GM19351 (cell line): ENCODE measurements around the gene GAB2.
"Not testable (repeated sequence)": the region's sequence is repeated elsewhere in the genome, so short reads cannot be mapped to it uniquely, and the experiment has no call there.

ENCODE experiments used
- ATAC-seq: cut with Tn5 transposase; IDR thresholded peaks from one replicate; pipeline ENCODE4 v1.9.1; 2021; ENCODE audit warnings: mild to moderate bottlenecking, moderate library complexity; ENCODE audit not compliant: unreplicated experiment

GAB2 gene

DNA sequence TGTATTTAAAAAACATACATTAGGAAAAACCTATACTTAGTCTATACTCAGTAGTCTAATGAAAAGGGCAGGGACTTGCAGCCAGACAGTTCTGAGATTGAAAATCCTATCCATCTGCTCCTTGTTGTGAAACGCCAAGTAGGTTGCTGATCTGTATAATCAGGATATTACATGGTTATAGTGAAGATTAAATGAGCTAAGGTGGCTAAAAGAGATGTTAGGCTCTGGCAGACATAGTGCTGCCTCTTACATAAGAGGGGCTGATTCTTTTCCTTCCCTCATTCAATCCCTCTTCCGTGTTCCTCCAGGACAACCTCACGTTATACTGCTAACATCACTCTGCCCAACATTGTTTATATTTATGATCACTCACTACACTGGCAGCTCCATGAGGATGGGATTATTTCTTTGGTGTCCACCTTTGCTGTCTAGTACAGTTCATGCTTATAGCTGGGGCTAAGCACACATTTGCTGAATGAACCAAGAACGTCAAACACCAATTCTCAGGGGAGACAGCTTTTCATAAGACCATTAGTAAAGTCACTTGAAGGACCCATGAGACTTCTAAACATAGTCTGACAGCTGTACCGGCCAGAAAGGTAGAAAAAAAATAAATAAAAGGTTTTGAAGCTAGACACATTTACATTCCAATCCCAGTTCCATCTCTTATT is 46.3 kb downstream of the GAB2 start:
- no peak for ATAC-seq

- no peak for ATAC-seq
These were observed 47.0 kb downstream of the GAB2 start for GRCh38 chr11:78370406-78371172.

DNA sequence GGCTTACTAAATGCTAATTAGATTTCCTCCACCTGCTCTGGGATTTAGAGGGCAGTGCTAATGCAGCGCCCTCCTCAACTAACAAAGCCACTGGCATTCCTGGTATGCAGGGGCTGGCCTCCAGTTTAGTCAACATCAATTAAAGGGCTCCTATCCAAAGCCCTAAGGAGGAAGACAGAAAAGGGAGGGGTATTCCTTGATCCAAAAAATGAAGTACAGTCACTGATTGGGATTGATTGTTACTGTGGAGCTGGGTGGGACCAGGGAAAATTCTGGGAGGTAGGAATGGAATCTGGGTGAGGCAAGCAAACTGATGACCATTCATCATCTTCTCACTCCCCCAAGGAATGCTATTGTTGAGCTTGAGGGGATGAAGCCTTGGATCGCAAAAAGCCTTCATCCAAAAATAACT is 52.2 kb downstream of the GAB2 start:
- no peak for ATAC-seq

DNA sequence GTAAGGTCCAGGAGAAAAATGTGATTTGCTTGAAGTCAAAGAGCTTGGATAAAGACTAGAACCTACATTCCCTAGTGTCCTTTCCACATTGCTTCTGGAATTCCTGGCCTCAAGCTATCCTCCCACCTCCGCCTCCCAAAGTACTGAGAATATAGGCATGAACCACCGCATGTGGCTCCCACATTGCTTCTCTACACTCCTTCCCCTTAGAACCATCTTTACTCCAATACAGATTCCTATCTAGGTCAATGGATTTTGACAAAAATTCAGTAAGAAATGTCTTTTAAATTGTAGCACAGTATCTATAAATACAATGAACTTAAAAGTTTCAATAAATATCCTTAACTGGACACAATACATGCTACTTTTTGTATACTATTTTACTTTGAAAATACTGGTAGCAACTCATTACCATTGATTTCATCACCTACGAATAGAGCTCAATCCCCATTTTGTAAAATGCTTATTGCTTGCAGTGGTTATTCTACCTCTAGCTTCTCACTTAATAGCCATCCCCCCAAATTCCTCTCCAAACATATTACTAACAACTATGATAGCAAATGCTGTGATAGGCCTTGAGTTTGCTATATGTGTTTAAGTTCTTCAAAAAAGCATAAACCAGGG is 53.4 kb downstream of the GAB2 start:
- ATAC-seq = no peak

DNA sequence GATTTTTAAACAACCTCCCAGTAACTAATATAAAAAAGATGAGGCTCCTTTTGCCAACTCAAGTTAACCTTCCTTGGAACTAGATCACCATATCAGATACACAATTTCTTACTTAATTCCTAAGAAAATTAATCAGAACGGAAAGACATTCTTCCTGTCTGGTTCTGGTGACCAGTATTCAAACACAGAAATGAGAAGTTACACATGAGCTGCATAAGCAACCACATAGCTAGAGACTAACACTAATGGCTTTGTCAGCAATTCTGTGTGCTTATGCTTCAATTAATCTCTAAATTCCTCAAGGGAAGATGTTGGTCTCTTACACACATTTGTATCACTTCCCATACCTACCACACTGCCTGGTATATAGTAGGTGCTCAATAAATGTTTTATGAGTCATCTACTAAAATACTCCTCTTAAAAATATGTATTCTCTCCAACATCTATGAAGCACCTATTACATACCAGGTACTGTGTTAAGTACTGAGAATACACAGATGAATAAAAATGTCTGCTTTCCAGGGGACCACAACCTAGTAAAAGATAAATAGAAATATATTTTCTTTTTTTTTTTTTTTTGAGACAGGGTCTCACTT is 54.5 kb downstream of the GAB2 start:
- no peak for ATAC-seq

GRCh38 chr11:78361228-78361627 is 56.4 kb downstream of the GAB2 start:
- no peak for ATAC-seq

- ATAC-seq = no peak
These were observed 57.7 kb downstream of the GAB2 start for GRCh38 chr11:78359921-78360320.

- ATAC-seq = not testable (repeated sequence)
These were observed 59.7 kb downstream of the GAB2 start for GRCh38 chr11:78357924-78358323.

- not testable (repeated sequence) for ATAC-seq
These were observed 60.2 kb downstream of the GAB2 start for GRCh38 chr11:78357425-78357824.

DNA sequence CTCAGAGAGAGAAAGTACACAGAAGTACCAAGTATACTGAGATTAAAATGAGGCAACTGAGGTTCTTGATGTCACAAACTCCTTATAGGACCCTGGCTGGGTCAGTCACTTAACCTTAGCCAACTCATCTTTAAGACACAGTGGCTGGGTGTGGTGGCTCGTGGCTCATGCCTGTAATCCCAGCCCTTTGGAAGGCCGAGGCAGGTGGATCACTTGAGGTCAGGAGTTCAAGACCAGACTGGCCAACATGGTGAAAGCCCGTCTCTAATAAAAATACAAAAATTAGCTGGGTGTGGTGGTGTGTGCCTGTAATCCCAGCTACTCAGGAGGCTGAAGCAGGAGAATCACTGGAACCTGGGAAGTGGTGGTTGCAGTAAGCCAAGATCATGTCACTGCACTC is 61.9 kb downstream of the GAB2 start:
- ATAC-seq = not testable (repeated sequence)

DNA sequence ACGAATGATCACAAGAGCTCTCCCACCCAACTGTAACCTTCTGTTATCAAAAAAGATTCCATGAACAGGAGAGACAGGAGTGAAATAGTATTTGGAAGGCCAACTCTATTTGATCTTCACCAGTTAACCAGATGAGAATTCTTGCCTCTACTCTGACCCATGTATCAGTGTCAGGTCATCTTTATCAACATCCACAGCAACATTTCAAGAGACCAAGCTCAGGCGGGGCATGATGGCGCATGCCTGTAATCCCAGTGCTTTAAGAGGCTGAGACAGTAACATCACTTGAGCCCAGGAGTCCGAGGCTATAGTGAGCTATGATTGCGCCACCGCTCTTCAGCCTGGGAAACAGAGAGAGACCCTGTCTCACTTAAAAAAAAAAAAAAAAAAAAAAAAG is 62.3 kb downstream of the GAB2 start:
- no peak for ATAC-seq

- no peak for ATAC-seq
These were observed 63.0 kb downstream of the GAB2 start for GRCh38 chr11:78354408-78355308.

GRCh38 chr11:78351979-78352841 is 65.4 kb downstream of the GAB2 start:
- no peak for ATAC-seq

GRCh38 chr11:78351193-78351592 is 66.4 kb downstream of the GAB2 start:
- no peak for ATAC-seq

DNA sequence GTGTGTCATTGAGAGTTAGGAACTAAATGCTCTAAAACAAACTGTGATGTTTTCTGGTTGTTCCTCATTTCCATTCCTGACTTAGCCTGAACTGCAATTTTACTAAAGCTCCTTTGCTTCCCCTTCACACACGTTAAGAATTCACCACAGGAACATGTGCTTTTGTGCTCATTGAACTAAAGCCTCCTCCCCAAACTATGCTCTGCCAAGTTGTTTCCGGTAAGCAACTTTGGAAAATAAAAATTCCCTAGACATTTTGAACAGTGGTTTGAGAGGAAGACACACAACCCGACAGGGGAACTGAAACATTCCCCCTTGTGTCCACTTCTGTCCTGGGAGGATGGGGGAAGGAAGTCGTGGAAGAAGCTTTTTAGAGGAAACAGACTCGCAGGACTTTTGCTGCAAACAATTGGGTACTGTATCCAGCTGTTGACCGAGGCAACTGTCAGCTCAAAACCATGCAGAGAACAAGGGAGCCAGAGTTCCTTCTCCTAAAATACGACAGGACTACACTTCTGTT is 66.9 kb downstream of the GAB2 start:
- no peak for ATAC-seq

- ATAC-seq = no peak
These were observed 67.5 kb downstream of the GAB2 start for GRCh38 chr11:78350091-78350645.

GRCh38 chr11:78349624-78350023 is 68.0 kb downstream of the GAB2 start:
- ATAC-seq = no peak

DNA sequence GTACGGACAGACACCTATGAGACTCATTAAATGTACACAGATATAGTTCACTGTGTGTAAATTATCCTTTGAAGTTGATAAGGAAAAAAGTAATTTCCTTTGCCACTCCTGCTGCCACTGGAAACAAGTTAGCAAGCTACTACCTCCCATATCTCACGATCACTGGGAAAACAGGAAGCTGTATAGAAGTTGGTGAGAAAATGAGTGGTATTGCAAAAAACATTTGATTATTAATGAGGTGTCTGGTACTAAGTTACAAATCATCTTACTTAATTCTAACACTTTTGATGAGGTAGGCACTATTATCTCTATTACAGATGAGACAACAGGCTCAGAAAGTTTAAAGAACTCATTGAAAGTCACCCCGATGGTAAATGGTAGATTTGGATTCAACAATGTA is 68.5 kb downstream of the GAB2 start:
- ATAC-seq = no peak

DNA sequence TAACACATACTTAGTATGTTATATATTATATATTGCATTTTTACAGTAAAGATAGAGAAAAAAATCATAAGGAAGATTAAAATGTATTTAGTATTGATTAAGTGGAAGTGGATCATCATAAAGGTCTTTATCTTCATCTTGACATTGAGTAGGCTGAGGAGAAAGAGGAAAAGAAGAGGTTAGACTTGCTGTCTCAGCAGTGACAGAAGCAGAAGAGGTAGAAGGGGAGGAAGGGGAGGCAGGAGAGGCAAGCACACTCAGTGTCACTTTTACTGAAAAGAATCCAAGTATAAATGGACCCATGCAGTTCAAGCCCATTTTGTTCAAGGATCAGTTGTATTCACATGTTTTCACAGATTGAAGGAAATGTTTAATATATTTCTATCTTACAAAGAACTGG is 69.7 kb downstream of the GAB2 start:
- no peak for ATAC-seq
